Testis (tissue), 2 donors: ENCODE measurements around the gene ALCAM.

Experiments used
- POLR2A ChIP-seq: fragments of 450-650 bp; IDR thresholded peaks from one replicate; pipeline ENCODE4 v1.6.1; 2017; ENCODE audit warnings: antibody characterized with exemption, mild to moderate bottlenecking, moderate library complexity
- TF ChIP-seq, protein P1 (sequence below), 3 experiments: fragments of 450-650 bp in 2 of 3; fragments of 200-600 bp in 1 of 3; sonication (generic) in 1 of 3; IDR thresholded peaks; one replicate each; pipeline ENCODE4 v1.5.1; 2016 to 2019; ENCODE audit warnings: antibody characterized with exemption in 3 of 3, mild to moderate bottlenecking in 2 of 3, moderate library complexity in 1 of 3

DNA sequence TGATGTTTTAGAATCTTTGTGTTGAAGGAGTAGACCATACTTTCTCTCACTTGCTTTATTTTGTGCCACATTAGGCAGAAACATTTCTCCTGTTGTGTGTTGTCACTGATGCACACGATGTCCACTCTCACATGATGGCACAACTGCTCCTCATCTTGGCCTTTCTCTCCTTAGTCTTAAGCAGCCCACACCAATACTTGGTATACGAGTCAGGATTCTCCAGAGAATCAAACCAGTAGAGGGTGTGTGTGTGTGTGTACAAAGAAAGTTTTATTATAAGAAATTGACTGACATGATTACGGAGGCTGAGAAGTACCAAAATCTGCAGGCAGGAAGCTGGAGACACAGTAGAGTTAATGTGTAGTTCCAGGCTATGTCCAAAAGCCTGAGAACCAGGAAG lies 187.1 kb downstream of the ALCAM start:
- TF ChIP-seq, protein P1, sequence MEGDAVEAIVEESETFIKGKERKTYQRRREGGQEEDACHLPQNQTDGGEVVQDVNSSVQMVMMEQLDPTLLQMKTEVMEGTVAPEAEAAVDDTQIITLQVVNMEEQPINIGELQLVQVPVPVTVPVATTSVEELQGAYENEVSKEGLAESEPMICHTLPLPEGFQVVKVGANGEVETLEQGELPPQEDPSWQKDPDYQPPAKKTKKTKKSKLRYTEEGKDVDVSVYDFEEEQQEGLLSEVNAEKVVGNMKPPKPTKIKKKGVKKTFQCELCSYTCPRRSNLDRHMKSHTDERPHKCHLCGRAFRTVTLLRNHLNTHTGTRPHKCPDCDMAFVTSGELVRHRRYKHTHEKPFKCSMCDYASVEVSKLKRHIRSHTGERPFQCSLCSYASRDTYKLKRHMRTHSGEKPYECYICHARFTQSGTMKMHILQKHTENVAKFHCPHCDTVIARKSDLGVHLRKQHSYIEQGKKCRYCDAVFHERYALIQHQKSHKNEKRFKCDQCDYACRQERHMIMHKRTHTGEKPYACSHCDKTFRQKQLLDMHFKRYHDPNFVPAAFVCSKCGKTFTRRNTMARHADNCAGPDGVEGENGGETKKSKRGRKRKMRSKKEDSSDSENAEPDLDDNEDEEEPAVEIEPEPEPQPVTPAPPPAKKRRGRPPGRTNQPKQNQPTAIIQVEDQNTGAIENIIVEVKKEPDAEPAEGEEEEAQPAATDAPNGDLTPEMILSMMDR (IDR thresholded peaks at IDR 0.05) = no peak
- no peak for TF ChIP-seq POLR2A
